GM19023 (cell line): ENCODE results near the gene LRP1B.

Experiments
- ATAC-seq: cut with Tn5 transposase; IDR thresholded peaks from one replicate; pipeline ENCODE4 v1.9.1; 2021; ENCODE audit warnings: mild to moderate bottlenecking, moderate library complexity; ENCODE audit not compliant: unreplicated experiment

The LRP1B gene

DNA sequence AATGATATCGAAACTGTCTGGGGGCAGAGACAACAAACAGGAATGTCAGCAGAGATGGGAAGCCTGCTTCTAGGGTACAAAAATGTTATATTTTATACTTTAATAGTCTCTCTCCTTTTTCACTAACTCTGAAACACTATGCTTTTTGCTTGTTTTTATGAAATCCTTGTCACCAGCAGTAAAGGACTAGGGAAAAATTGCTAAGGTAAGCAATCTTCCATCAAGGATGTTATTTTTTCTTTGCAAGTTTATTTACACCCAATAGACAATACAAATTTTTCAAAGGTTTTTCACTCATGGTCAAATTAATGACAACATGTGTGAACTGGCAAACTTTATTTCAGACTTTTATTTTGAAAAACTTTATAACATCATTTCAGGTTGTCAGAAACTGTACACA is 1884.8 kb downstream of the LRP1B start:
- ATAC-seq = no peak

DNA sequence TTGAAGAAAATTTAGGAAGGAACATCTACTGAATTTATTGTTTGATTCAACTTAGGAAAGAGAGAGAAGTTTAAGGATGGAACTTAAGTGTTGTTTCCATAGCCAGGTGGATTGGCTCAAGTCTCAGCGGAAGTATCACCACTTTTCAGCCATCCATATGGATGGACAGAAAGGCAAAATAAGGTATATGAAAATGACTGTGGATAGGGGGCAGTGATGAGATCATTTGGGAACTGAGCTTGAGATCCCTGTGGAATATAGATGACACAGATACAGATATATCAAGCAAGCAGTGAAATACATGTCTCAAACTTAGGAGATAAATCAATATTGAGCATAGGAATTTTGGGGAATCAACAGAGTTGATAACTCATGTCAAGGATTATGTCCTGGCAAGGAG is 1887.9 kb downstream of the LRP1B start:
- ATAC-seq = no peak

- ATAC-seq = no peak
Measured at GRCh38 chr2:140234116-140234515, 1896.7 kb downstream of the LRP1B start.

DNA sequence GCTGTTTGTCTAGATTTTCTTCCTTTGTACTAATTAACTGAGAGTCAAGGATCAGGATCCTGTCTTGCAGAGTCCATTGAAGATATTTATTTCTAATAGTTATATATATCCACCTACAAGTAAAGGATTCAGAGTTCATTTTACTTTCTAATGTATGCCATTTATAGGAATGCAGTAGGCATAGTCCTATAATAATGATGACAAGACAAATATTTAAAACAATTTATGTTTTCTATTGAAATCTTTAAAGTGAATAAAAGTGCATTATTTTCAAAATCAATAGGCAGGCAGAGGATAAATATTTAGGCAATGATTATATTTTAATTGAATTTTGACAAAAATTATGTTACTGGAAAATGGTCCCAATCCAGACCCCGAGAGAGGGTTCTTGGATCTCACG is 1919.9 kb downstream of the LRP1B start:
- no peak for ATAC-seq

DNA sequence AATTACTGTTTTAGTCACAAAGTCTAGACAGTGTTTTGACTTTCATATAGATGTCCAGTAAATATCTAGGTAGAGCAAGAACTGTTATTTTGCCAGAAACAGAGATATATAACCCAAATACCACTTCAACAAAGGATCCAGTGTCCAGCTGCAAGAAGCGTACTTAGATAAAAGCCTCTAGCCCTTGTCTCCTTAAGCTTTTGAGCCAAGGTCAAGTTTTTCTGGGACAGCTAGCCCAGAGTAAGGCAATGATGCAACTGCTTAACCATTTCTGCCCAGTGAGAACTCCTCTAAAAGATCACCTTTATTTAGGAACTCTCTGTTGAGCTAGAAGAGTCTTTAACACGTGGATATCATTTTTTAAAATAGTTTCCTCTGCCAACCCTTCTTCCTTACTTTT is 1925.7 kb downstream of the LRP1B start:
- no peak for ATAC-seq

- no peak for ATAC-seq
Measured at GRCh38 chr2:140203347-140203746, 1927.5 kb downstream of the LRP1B start.

DNA sequence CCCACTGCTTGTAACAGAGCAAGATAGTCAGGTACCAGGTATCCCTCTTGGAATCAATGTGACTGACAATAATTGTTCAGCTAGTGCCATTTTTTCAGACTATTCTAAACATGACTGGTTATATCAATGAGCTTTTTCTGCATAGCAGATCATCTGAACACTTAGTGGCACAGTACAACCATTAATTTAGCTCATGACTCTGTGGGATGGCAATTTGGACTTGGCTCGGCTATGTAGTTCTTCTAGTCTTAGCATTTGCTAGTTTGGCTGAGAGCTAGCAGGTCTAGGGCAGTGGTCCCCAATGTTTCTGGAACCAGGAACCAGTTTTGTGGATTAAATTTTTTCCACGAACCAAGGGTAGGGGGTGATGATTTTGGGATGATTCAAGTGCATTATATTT is 1929.2 kb downstream of the LRP1B start:
- ATAC-seq = no peak

GRCh38 chr2:140200764-140201163 is 1930.1 kb downstream of the LRP1B start:
- ATAC-seq = no peak

GRCh38 chr2:140200307-140200706 is 1930.5 kb downstream of the LRP1B start:
- ATAC-seq = no peak

GRCh38 chr2:140199312-140199711 is 1931.5 kb downstream of the LRP1B start:
- no peak for ATAC-seq

DNA sequence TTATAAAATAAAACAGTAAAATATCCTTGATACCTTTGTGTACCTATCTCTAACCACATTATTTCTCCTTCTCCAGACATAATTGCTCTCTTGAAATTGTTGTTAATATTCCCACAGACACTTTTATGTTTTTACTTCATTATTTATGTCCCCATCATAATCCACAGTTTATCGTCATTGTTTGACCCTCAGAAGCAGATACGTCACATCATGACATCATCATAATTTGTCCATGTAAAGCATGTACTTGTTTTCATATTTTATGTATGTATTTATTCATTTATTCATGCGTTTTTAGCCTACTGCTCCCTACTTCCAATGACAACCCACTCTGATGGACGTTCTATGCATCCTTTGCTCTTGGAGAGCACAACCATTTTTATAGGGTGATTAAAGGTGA is 1943.7 kb downstream of the LRP1B start:
- ATAC-seq = no peak

GRCh38 chr2:140186313-140186712 is 1944.5 kb downstream of the LRP1B start:
- ATAC-seq = no peak

DNA sequence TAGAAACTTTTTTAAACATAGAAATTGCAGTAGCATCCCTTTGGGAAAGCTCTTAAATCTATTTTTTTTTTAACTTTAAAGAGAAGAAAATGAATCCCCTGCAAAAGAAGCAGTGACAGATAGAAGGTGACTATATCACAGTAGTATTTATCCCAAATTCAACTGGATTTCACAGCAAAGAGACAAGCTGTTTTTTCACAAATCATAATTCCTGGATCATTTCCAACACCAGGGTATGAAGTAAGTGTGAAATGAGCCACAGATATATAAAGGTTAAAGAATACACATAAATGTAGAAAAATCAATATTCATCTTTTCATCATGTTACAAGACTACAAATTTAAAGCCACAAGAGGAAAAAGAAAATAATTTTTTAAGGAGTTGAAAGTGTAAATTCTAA is 1945.7 kb downstream of the LRP1B start:
- no peak for ATAC-seq

DNA sequence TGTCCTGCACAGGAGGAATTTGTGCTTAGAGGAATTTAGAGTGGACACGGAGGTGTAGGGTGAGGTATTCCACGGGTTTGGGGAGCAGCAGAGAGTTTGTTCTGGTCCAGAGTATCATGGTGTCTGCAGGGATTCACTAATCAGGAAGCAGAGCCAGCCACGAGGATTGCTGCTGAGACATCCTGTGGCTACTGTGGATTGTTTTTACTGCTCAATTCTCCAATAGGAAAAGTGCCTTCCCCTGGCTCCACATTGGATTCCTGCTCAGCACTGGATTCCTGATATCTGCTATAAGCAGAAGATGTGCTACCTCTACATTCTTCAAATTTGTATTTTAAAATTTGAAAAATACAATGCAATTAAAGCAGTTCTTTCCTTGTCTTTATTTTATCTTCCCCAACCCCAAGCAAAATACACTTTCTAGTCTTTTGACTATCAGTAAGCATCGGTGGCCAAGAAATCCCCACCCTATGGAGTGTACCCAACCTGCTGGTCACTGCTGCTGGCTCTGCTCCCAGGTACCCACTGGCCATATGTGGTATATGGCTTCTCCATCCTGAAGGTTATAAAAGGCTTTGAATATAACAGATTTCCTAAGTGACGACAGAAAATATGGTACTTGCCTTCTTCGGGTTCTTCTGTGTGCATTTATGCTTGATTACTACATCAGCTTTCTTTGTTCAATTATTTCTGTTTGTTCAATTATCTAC is 1947.6 kb downstream of the LRP1B start:
- no peak for ATAC-seq
